H4 (cell line): ENCODE results near the gene NFATC1. TPM values are rescaled to one million over a fixed set of nuclear protein-coding genes. Genes with fewer than 3 reads are reported as not detected.

Experiments used
- DNase-seq: peaks from one replicate; pipeline ENCODE4 v3.0.0-alpha.2; 2015; ENCODE audit warnings: low spot score
- total RNA-seq: library from RNA; depleted of rRNA; stranded (reverse); fragments of >200 nt; shearing (Covaris generic); gene quantifications from 2 replicates; pipeline ENCODE4 v1.2.3, GENCODE V29; 2014

Gene NFATC1
- total RNA-seq, 1 experiment from 2014 or later = 4.3 TPM

DNA sequence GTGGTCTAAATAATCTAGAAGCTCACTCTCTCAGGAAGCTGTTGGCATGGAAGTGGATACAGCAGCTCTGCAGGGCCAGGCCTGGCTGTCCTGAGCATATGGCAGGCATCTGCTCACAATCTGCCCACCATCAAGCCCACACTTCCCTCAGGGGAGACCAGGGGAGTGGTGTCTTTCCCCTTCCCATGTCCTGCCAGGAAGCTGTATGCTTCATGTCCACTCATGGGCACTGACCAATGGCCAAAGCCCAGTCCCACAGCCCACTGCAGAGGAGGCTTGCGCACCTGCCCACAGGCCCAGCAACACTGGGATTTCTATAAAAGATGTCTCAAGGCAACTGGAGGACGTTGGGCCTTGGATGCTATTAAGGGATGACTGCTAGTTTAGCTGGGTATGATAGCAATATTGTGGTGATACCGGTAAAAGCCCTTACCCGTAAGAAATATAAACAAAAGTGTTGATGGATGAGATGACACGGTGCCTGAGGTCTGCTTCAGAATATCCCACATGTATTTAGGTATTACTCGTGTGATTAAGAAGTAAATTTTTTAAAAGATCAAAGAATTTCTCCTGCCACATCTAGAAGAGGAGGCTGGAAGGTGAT, 177.2 kb downstream of the NFATC1 start:
- DNase-seq = no peak

DNA sequence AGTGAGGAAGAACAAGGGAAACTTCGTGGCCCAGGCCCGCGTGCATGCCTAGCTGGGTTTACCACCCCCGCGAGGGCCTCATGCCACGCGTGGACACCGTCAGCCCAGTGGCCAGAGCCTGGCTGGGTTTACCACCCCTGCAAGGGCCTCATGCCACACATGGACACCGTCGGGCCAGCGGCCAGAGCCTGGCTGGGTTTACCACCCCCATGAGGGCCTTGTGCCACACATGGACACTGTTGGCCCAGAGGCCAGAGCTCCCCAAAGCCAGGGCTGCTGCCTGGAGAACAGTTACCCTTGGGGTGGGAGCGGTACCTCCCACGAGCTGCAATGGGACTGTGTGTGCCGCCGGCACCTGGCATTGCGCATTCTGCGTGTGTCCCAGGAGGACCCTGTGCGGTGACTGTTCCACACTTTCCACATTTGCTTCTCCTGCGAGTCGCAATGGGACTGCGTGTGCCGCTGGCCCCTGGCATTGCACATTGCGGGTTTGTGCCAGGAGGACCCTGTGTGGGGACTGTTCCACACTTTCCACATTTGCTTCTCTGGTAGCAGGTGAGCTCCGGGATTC, 178.3 kb downstream of the NFATC1 start:
- DNase-seq = no peak

DNA sequence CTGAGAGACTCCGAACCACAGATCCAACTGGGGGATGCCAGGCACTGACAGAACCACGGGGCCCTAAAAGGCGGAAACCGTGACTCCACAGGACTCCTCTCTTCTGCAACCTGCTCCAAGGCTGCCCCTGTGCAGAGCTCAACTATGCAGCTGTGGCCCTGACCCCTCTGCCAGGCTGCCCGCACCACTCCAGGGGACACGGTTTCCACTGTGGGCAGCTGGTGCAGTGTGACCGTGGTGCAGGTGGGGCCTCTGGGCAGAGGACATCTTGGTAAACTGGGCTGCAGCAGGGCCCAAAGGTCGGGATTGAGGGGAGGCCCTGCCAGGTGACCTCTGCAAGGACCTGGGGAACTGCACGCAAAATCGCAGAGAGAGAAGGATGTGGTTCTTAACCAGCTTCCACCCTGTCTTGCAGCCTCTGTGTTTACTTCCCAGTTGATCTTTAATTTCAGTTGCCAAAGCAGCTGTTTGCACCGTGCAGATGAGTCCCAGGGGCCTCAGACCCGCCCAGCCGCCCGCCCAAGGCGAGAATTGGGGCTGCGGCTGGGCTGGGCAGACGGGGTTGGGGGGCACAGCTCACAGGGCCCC, 179.3 kb downstream of the NFATC1 start:
- DNase-seq = no peak

DNA sequence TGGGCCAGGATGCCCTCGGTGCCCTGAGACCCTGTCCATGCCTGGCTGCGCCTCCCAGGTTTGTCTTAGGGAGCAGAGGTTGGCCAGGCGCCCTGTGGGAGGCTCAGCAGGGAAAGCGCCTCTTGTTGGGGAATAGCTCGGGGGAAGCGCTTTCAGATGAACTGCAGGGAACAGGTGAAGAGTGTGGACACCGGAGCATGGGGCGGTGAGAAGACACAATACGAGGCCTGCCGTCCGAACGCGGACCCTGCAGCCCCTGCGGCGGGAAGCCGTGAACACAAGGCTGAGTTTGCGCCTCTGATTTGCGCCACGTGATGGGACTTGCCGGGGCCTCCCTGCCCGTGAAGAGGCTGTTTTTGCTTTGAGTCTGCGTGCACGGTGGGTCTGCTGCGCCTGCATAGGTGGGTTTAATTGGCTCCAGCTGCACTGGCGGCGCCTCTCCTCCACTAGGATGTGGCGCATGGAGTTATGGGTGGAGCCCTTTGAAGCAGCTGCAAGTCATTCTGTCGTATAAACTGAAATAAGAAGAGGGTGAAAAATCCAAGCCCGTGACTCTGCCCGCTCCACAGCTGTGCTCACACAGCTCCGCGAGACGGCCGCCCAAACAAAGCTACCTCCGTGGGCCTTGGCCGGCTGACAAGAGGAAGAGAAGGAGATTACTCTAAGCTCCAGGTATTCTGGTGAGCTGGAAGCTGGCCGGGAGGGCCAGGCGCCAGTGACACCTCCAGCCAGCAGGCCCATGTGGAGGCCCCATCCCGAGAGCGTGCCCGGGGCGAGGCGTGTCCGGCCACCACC, 180.4 kb downstream of the NFATC1 start:
- no peak for DNase-seq

DNA sequence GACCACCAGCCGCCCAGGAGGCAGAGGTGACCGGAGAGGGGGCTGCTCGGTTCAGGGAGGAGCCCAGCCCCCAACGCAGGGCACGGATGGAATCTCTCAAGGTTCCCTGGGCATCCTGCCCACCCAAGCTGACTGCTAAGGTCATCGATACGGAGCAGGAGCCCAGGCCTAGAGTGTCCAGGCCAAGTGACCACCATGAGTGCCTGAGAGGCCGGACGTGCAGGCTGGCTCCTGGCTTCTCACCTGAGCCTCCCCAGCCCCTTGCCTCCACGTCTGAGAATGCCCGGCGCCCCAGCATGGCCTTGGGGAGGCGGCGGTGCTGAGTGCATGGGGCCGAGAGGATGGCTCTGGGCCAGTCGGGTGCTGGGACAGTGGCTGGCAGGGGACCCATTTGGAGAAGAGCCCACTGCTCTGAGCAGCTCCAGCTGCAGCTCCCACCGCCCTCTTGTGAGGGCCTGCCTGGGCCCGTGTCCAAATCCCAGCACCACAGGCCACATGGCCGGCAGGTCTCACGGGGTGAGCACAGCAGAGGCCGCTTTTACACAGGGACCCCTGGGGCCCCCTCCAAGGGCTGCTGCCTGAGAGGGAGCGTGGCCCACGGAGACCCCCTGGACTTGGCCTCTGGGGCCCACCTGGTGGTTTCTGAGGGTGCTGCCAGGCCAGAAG, 181.1 kb downstream of the NFATC1 start:
- no peak for DNase-seq

DNA sequence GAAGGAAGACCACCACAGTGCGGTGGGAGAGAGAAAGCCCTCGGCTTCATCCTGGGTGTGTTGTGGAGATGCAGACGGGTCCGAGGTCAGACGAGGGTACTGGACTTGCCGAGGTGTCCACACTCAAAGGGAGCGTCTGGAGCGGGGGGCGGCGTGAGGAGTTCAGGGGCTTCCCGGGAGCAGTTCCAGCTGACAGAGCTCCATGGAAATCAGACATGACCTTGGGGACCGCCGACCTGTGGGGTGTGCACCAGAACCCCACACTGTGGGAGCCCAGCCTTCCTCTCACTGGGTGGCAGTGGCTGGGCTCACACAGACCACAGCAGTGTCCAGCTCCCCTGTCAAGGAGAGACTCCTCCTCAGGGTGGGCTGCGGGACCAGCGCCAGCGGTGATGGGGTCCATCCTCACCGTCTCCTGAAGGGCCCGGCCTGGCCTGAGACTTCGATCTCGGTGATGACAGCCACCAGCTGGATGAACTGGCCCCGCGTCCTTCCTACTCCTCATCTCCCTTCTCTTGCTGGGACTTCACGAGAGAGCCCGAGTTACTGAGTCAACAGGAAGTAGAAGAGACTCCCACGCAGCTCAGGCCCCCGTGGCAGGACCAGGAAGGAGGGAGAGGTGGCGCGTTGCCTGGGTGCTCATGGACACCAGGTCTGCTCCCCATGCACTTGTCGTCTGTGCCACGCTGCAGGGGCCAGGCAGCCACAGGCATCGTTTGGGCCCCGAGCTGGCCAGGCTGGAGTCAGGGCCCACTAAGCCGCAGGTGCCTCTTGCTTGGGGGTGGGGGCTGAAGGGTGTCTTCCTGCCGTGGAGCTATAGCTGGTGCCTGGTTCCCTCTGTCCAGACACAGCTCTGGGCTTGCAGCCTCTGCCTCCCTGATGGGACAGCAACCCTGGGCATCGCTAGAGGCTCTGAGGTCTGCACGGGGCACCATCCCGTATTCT, 182.0 kb downstream of the NFATC1 start:
- DNase-seq = no peak

DNA sequence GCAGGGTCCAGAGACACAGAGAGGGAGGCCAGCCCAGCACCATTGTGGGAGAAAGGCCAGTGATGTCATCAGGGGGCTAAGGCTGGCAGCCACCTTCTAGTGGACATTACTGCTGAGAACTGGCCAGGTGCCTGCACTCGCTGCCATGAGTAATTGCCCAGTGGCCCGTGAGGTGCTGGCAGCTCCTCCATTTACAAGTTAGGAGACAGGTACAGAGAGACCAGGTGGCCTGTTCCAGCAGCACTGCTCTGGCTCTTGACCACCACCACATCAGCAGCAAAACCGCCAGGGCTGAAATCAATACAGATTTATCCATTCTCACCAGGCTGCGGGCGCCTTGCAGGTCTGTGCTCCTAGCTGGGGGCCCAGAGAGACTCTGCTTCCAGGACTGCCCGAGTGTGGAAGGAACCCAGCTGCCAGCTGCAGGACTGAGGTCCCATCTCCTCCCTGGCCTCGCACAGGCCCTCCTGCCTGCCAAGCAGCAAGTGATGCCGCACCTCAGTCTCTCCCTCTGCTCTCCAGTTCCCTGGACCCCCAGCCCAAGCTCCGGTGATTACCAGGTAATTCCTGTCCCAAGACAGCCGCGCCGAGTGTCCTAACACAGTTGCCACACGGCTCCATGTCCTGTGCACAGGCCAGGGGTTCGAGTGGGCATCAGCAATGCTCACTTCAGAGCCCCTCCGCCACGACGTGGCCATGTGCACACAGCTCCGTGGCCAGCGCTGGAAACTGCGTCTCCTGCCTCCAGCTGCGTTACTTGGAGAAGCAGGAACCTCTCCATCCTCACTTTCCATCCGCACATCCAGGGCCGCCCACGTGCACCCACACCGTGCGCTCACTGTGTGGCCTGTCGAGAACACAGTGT, 182.9 kb downstream of the NFATC1 start:
- DNase-seq = no peak
